Renal cortical epithelial cell (primary cell): ENCODE data around the gene OSTM1. TPM values are rescaled to one million over a fixed set of nuclear protein-coding genes. Genes with fewer than 3 reads are reported as not detected.
"Not testable (repeated sequence)": the region's sequence is repeated elsewhere in the genome, so short reads cannot be mapped to it uniquely, and the experiment has no call there.

Experiments used
- DNase-seq: peaks from one replicate; pipeline ENCODE4 v3.0.0-alpha.2; 2011; ENCODE audit warnings: low read depth
- total RNA-seq: library from RNA; depleted of rRNA; stranded (reverse); fragments of >200 nt; gene quantifications from 2 replicates; pipeline ENCODE4 v1.2.3, GENCODE V29; 2014

OSTM1 gene
- total RNA-seq, 1 donor from 2014 or later, result 52.6 TPM

DNA sequence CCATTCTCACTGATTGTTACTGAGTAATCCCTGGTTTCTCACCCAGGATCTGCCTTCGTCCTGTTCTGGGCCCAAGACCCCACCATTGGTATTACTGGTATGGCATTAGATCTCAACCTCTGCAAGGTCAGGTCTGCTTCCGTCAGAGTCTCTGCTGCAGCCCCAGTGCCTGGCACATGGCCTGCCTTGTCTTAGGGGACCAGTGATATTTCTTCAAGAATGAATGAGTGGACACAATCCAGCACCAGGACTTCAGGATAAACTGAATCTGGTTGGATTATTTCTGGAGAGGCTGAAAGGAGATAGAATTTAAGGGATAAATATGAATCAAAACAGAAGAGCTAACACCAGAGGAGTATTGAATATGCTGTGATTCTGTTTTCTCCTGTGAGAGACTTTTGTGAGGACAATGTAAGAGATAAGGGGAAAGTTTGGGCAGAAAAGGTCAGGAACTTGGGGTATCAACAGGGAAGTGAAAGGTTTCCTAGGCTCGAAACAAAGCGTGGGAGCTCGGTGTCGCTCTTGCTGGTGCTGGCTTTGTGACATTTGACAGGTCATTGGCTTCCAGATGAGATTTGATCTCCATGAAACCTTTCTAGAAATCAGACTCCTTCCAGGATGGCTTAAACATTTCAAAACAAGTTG, 53.9 kb downstream of the OSTM1 start:
- DNase-seq, result no peak

DNA sequence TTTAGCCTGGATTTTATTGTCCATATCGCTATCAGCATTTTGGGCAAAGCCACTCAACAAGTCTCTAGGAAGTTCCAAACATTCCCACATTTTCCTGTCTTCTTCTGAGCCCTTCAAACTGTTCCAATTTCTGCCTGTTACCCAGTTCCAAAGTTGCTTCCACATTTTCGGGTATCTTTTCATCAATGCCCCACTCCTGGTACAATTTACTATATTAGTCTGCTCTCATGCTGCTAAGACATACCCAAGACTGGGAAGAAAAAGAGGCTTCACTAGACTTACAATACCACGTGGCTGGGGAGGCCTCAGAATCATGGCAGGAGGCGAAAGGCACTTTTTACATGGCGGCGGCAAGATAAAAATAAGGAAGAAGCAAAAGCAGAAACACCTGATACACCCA, 58.3 kb downstream of the OSTM1 start:
- DNase-seq, result not testable (repeated sequence)

DNA sequence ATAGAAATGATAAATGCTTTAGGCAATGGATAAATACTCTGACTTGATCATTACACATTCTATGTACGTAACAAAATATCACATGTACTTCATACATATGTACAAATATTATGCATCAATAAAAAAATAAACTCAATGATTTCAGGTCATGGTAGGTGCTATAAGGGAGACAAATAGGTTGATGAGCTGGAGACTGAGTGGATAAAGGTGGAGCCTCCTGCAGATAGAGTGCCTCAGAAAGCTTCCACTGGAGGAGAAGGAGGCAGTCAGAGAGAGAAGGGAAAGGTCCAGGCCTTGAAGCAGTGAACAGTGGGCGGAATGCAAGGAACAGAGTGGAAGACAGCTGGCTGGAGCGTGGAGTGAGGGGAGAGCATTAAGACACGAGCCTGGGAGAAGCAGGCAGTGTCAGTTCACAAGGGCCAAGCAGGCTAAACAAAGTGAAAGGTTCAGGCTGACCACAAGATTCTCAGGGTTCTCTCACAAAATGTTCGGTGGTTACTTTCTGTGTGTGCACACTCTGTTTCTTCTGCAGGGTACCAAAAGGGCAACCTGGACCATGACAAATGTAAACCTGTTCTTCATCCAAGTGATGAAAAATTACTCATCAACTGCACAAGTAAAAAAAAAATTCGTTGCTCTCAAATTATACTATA, 60.6 kb downstream of the OSTM1 start:
- no peak for DNase-seq

DNA sequence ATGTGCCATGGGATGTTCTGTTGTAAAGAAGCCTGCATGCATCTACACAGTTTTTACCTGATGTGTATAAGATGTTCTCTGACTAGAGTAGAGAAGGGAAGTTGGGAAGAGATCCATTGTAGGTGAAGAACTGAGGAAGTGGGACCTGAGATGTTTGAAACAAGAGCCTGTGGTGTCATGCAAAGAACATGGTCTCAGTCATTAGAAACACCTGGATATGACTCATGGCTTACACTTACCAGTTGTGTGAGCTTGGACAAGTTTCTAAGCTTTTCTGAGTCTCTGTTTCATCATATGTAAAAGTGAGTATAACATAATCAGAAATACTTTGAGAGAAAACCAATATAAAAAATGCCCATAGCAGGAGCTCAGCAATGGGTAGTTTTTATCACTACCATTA, 64.6 kb downstream of the OSTM1 start:
- DNase-seq, result no peak

DNA sequence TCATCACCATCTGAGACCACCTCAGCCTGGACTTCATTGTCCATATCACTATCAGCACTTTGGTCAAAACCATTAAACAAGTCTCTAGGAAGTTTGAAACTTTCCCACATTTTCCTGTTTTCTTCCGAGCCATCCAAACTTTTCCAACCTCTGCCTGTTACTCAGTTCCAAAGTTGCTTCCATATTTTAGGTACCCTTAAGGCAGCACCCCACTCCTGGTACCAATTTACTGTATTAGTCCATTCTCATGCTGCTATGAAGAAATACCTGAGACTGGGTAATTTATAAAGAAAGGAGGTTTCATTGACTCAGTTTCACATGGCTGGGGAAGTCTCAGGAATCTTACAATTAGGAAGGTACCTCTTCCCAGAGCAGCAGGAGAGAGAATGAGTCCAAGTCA, 65.3 kb downstream of the OSTM1 start:
- DNase-seq, result not testable (repeated sequence)

DNA sequence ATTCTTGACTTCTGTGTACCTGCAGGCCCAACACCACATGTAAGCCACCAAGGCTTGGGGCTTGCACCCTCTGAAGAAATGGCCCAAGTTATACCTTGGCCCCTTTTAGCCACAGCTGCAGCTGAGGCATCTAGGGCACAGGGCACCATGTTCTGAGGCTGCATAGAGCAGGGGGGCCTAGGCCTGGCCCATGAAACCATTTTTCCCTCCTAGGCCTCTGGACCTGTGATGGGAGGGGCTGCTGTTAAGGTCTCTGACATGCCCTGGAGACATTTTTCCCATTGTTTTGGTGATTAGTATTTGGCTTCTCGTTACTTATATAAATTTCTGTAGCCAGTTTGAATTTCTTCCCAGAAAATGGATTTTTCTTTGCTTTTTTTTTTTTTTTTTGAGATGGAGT, 66.2 kb downstream of the OSTM1 start:
- no peak for DNase-seq

DNA sequence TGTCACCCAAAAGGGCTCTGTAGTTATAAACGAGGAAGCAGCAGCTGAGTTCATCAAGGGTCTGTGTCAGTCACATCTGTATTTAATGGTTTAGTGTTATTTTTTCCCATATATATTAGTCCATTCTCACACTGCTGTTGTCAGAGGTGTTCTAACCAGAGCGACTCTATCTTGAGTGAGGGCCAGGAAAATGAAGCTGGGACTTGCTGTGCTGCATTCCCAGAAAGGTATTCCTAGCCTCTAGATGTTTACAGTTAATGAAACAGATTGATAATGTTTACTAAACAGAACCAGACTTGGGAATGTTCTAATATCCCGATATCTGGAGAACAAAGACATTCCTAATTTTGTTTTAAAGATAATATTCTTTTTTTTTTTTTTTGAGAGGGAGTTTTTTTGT, 68.6 kb downstream of the OSTM1 start:
- DNase-seq, result no peak

DNA sequence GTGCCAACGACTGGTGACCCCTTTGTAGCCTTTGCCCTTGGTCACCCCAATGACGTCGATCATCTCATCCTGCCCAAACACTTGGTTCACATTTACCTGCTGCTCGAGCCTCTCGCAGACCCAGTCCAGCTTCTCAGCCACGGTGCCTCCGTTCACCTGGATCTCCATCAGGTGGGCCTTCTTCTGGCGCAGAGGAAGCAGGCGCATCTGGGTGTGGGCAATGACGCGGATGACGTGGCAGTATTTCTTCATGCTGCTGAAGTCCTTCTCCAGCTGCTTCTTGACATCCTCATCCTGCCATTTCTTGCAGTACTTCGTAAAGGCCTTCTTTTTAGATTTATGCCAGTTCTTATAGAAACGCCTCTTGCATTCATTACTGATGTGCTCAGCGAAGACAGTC, 69.7 kb downstream of the OSTM1 start:
- no peak for DNase-seq

DNA sequence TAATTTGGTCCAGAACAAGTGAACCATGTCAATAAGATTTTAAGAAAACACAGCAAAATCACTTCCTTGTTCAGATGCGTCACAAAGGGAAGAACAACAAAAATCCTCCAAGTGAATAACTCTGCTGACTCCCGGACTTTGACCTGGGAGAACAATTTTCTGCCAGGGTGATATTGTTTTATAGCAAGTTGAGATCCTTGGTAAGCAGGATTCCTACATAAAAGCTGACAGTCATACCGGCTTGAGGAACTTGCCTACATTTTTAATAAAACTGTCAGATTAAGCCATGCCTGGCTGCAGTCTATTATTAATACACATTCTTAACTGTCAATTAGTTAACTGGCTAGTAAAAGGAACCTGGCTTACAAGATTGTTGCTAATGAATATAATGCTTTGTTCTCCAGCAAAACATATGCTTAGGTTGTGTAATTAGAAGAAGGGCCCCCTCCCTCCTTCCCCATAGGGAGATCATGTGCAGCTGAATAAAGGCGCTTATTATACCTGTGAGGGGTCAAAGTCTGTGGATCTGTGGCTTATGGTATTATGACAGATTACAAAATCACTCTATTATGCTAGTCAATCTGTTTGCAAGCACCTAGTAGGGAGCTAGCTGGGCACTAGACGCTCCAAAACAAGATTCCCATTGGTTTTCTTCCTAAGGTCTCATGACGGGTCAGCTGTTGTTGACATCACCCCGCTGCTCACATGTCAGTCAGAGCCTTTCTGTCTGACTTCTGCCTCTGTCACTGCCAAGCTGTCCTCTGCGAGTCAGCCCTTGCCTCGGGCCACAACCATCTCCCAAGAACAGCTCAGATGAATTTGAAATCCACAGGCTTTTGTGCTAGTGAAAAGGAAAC, 71.9 kb downstream of the OSTM1 start:
- peak; percentile 92 for DNase-seq

DNA sequence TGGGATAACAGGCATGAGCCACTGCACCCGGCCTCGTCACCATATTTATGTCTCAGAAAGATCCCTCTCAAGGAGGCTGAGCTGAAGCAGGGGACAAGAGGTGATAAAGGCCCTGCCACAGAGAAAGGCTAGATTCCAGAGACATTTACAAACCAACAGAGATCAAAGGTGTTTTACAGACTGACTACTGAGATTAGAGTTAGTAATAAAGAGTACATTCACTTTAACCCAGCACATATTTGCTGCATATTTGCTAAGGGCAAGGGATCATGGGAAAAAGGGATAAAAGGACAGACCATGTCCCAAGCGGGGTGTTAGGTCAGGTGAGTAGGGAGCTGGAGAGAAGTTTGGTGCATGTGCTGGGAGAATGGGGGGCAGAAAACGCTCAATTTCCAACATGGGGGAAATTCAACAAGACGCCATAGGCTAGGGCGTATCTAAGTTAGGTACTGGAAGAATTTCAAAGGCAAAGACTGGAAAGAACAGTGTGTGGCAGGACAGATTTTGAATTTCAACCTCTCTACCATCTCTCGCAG, 72.8 kb downstream of the OSTM1 start:
- DNase-seq, result peak; percentile 6

DNA sequence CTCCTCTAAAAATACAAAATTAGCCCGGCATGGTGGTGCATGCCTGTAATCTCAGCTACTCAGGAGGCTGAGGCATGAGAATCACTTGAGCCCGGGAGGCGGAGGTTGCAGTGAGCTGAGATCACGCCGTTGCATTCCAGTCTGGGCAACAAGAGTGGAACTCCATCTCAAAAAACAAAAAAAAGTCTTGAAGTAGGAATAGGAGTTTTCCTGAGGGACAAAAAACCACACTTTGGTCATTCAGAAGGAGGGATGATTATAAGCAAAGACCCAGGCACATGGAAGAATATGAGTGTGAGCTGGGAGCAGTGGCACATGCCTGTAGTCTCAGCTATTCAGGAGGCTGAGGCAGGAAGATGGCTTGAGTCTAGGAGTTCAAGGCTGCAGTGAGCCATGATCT, 74.3 kb downstream of the OSTM1 start:
- not testable (repeated sequence) for DNase-seq

DNA sequence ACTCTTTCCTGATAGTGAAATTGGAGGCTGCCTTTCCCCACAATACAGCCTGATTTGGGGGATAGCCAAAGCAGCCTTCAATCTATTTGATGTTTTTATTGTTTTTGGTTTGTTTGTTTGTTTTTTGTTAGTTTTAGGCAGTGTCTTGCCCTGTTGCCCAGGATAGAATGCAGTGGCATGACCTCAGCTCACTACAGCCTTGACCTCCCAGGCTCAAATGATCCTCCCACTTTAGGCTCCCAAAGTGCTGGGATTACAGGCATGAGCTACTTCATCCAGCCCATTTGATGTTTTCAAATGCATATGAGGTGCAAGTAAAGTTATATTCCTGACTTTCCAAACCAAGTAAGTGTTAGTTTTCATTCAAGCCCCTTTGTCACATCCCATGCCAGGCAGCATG, 75.2 kb downstream of the OSTM1 start:
- no peak for DNase-seq

DNA sequence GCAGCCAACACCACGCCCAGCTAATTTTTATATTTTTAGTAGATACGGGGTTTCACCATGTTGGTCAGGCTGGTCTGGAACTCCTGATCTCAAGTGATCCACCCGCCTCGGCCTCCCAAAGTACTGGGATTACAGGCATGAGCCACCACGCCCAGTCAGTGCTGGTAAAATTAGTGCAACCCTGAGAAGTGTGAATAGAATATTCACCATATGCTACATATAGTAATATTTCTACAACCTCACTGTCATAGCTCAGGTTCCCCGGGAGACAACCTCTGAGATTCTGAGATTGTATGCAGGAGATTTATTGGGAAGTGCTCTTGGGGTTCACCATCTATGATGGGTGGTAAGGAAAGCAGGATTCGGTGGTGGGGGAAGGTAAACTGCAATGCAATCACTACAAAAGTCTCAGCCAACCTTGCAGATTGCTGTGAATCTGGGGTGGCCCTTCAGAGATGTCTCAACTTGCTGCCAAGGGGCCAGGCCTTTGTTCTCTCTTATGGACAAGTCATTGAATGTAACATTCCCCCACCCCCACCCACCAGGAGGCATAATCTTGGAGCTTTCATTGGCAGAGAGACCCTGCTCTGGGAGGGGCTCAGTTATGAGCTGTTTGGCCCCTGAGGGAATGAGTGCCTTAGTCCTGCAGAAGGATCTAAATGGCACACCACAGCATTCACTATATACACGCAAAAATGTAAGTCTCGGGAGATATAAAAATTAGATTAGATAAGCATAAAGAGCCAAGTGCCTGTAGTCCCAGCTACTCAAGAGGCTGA, 82.6 kb downstream of the OSTM1 start:
- no peak for DNase-seq

Other genes starting within 250 kb of the OSTM1 start
- 8.5 and 45.3 TPM in 2 replicates for gene SEC63, start 116.5 kb downstream of the OSTM1 start, total RNA-seq
- gene NR2E1, start 91.3 kb upstream of the OSTM1 start, total RNA-seq, result not detected in 2 replicates
- 168 and 228 TPM in 2 replicates for gene SNX3, start 186.3 kb upstream of the OSTM1 start, total RNA-seq
- 7.3 and 7.4 TPM in 2 replicates for gene AFG1L, start 220.3 kb upstream of the OSTM1 start, total RNA-seq